HTERT RPE-1 (cell line): ENCODE data around the gene FBXL20.

Experiments used
- in situ Hi-C: fragments of 300-500 bp; cut with MboI; formaldehyde crosslinking; loops from 4 replicates; pipeline ENCODE4 v1.14.3; 2020; ENCODE audit warnings: low sequenced_read_pairs

Gene FBXL20

DNA sequence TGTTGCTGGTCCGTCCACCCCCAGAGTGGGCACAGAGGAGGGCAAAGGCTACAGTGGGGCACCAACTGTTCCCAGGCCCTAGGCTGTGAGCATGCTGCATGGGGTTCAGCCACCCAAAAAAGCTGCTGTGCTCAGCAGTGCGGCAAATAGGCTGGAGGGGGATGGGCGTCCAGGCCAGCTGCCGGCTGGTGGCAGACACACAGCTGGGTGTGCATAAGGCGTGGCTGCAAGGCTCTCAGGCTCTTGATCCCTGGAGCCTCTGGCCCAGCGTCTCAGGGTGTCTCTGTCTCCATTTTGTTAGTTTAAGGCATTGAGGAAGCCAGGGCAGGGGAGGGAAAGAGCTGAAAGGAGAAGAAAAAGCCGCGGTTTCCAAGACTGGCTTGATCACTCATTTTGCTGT lies 192.5 kb downstream of the FBXL20 start:
- in situ Hi-C loops = no loop called here

DNA sequence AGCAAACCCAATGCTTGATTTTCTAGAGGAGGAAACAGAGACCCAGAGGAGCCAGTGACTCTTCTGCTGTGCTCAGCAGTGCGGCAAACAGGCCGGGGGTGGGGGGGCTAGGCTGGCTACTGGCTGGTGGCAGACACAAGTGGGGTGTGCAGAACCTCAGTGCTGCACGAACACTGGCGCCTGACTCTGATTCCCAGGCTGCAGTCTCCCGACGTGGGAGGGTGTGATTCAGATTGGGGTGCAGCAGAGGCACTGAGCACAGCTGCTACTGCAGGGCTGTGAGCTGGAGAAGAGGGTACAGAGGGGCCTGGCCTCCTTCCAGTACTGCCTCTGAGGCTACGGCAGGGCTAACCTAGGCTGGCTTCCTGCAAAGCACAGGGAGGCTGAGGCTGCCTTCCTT lies 193.3 kb downstream of the FBXL20 start:
- in situ Hi-C loops = no loop called here

- in situ Hi-C loops = no loop called here
These were observed 196.3 kb downstream of the FBXL20 start for GRCh38 chr17:39205112-39205526.

DNA sequence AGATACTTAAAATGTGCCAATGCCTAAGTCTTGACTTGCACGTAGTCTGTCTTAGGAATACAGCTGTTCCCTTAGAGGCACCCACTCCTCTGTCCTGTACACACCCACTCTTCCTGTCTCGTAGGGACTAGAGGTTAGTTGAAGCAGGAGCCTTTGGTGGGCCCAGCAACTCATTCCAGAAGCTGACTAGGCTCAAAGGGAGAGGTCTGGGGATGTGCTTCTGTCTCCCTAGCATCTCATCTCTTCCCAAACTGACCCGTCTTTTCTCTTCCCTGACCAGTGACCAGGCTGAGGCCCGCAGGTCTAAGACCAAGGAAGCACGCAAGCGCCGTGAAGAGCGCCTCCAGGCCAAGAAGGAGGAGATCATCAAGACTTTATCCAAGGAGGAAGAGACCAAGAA lies 197.2 kb downstream of the FBXL20 start:
- in situ Hi-C loops = no loop called here
